ENCODE results near the gene FBXO21. TPM values are rescaled to one million over a fixed set of nuclear protein-coding genes. Genes with fewer than 3 reads are reported as not detected.
A peak's percentile ranks its signal among the peaks of the same experiment; 100 is the strongest.

Gene FBXO21
- total and polyA plus RNA-seq, 2 of the 13 experiments (the other 11 are each of a cell fraction or from before 2014, with no cell fraction given): 15.6 to 32.5 TPM

GRCh38 chr12:117114784-117115183 lies 75.5 kb downstream of the FBXO21 start:
- FAIRE-seq (no peak), ATAC-seq (no peak), DNase-seq (ENCODE audit: low spot score) (no peak)
- no peaks in the 10 kb centered on the region for H3K36me3 ChIP-seq (replicated peaks in 1 of 2; ENCODE audit: control insufficient read depth in 1 of 2, insufficient read depth in 2 of 2, low read length in 2 of 2)
- ChIA-PET POLR2A (no interaction called here), CTCF (ENCODE audit: low intra/inter-chr PET ratio, low total read pairs) (no interaction called here)
- no peak overlapping the region for H2AFZ ChIP-seq (ENCODE audit: low read length)
- 33% methylated on average over 4 of the region's 10 CpGs for WGBS (ENCODE audit: low lambda C conversion rate)
- H3K9me3 ChIP-seq (ENCODE audit: low read length): no peaks in the 10 kb centered on the region
- H3K27ac ChIP-seq (ENCODE audit: extremely low read length, insufficient read depth, low read length): no peak overlapping the region
- H3K9ac ChIP-seq (ENCODE audit: insufficient read depth, low read depth, low read length): no peak overlapping the region
- in situ Hi-C loops (cut with HindIII; ENCODE audit: extremely low pct_ligation_motif_present, low pct_unique_long_range_greater_than_20kb) (loop anchor here (5.0 to 10.0 kb wide), 2 partner anchors 87 to 410 kb away; no protein-coding TSS in a partner anchor), intact Hi-C loops (cut with micrococcal nuclease; ENCODE audit: unreplicated experiment) (loop anchor here (10.0 kb wide), 1 partner anchor 410 kb away; no protein-coding TSS in a partner anchor)
- TF ChIP-seq SMC3 (IDR thresholded peaks at IDR 0.05; ENCODE audit: low read length): no peak
- peak; percentile 20; the same call in 1 of the 2 replicates for TF ChIP-seq TBX2 (CRISPR knock-in tag; IDR thresholded peaks at IDR 0.05; ENCODE audit: borderline replicate concordance)
- TF ChIP-seq ZNF646 (CRISPR knock-in tag; IDR thresholded peaks at IDR 0.05): 0 out of 2 replicates have a peak, but pooled peaks have one; percentile 31
- H3K4me2 ChIP-seq (ENCODE audit: low read depth, low read length): peak overlapping the region; percentile 12; the same call in 1 of the 2 replicates
- no peaks in the 10 kb centered on the region for H4K20me1 ChIP-seq (ENCODE audit: insufficient read depth, low read length)
- H3K79me2 ChIP-seq (ENCODE audit: insufficient read depth, low read length): no peaks in the 10 kb centered on the region
- peaks cover 0 to 9% of the 10 kb centered on the region in 2 experiments; a peak in 2 of 5 replicates for H3K27me3 ChIP-seq (ENCODE audit: control insufficient read depth in 1 of 2, insufficient read depth in 2 of 2, low read length in 2 of 2)
- BruUV-seq (replicated peaks): no TSS peak
- H3K4me1 ChIP-seq (ENCODE audit: insufficient read depth, low read length): peaks cover 58% of the 10 kb centered on the region
- H3K4me3 ChIP-seq (replicated peaks in 1 of 3; ENCODE audit: insufficient read depth in 1 of 3, low read depth in 2 of 3, low read length in 3 of 3): no peak overlapping the region

Data from HepG2 (cell line).